Erythroblast (primary cell): ENCODE results near the gene TOM1L1.

Source experiments
- GATA1 ChIP-seq: IDR thresholded peaks from 2 replicates; pipeline ENCODE4 v1.6.1; 2011; ENCODE audit warnings: low read depth, mild to moderate bottlenecking, control low read depth, low read length, moderate library complexity
- POLR2A ChIP-seq: IDR thresholded peaks from 2 replicates; pipeline ENCODE4 v1.6.1; 2011; ENCODE audit warnings: mild to moderate bottlenecking, low read length

DNA sequence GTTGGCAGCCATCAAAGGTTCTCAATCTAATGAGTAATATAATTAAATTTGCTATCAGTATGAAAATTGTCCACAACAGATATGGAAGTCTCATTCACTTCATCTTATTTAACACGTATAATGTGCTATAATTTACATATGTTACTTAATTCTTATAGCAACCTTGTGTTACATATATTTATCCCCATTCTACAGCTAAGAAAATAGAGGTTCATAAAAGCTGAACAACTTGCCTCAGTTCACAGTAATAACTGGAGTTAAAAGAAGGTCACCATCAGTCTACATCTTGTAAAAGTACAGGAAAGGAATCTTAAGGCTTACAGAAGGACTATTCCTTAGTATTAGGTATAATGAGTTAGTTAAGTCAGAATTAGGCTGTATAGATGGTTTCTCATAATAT, 95.8 kb downstream of the TOM1L1 start:
- TF ChIP-seq POLR2A: no peak
- no peak for TF ChIP-seq GATA1
